GM21423 (cell line): ENCODE measurements around the gene NDUFS6.
A peak's percentile ranks its signal among the peaks of the same experiment; 100 is the strongest.
"Not testable (repeated sequence)": the region's sequence is repeated elsewhere in the genome, so short reads cannot be mapped to it uniquely, and the experiment has no call there.

Experiments
- ATAC-seq: cut with Tn5 transposase; IDR thresholded peaks from one replicate; pipeline ENCODE4 v1.9.1; 2021; ENCODE audit warnings: mild to moderate bottlenecking, moderate library complexity; ENCODE audit not compliant: unreplicated experiment

The NDUFS6 gene

DNA sequence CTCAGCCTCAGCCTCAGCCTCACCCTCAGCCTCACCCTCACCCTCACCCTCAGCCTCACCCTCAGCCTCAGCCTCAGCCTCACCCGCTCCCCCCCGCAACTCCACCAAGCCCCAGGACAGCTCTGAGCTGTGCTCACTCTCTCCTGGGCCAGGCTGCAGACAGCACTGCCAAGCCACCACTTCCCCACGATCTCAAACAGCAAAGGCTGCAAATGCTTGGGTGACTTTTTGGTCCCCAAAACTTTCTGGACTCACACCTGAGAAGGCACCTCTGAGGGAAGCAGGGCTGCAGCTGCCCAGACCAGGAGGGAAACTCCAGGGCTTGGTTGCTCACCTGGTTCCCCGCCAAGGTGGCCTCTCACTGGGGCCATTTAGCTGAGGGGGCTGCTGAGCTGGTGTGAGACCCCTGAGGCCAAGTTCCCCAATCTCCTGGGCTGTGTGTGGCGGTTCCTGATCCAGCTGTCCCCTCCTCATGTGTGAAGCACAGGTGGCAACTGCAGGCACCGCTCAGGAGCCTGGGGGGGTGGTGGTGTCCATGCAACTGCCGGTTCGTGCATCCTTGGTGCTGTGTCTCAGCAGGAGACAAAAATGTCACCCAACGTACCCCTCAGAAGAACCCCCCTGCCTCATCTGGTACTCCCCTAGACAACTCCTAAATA, 19.4 kb upstream of the NDUFS6 start:
- no peak for ATAC-seq

DNA sequence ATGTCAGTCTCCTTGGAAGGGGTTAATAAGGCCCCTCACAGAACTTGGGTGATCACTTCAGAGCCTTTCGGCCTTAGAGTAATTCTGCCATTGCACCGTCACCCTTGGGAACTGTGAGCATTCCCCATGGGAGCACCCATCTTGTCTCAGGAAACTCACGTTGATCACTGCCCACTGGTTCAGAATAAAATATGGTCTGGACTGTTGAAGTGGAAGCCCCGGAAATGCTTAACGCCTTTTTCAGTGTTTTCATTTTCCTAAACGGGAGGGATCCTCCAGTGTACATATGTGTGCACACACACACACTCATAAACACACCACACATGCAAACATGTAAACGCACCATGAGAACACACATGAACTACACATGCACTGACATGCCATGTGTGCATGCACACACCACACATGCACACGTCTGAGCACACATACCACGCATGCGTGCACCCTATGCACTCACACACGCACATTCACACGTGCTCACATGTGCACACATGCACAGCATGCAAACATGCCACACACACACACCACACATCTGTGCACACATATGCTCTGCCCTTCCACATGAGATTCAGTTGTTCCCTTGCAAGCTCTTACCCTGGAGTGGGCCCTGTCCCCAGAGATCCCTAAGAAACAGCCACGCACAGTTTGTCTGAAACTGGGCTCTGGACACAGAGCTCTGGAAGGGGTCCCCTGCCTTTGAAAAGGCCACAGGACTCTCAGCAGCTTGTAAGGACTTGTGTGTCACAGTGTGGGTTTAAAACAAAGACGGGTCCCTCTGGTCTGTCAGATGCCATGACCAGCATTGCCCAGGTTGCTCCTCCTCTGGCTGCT, 18.6 kb upstream of the NDUFS6 start:
- ATAC-seq: peak; percentile 18

GRCh38 chr5:1783216-1783554, 18.0 kb upstream of the NDUFS6 start:
- peak; percentile 75 for ATAC-seq

DNA sequence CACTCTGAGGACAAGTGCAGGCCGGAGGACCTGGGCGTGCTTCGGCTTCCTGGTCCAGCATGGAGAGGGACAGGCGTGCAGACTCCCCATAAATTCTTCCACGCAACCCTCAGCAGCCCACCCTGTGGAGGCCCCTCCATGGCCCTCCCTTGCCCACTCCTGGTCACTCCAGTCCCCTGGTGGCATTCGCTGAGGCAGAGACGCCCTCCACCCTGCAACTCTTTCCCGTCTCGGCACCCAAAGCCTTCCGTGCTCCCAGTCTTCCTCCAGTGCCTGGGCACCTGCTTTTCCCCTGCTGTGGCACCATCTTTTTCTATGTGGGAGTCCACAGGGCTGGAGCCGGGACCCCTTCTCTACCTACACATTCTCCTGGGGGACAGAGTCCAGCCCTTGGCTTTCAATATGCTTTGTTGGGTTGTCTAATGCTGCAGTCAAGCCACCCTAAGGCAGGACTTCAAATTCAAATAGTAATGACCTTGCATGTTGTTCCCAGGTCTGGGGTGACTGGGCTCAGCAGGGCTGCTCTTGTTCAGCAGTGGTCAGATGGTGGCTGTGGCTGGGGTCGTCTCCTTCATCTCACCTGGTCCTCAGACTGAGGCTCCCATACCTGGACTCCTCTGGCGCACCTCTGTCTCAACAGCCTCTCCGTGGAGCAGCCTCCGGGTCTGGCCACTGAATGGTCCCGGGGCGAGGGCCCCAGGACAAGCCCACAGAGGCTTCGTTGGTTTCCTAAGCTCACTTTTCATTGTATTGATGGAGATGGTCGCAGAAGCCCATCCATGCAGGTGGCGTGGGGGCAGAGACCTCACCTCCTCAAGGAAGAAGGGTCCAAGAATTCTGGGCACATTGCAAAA, 16.8 kb upstream of the NDUFS6 start:
- ATAC-seq: no peak

DNA sequence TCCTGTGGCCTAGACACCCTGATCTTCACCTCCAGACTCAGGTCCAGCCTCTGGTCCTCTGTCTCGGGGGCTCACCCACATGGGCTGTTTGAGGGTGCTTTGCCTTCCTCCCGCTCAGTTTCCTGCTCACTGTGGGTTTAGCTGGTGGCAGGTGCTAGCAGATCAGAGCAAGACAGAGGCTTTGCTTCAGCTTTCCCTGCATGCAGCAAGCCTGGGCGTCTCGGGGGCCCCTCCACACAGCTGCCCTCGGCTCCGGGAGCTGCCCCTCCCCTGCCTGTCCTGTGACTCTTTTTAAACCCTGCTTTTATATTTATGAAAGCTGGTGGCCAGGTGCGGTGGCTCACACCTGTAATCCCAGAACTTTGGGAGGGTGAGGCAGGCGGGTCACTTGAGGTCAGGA, 16.1 kb upstream of the NDUFS6 start:
- no peak for ATAC-seq

DNA sequence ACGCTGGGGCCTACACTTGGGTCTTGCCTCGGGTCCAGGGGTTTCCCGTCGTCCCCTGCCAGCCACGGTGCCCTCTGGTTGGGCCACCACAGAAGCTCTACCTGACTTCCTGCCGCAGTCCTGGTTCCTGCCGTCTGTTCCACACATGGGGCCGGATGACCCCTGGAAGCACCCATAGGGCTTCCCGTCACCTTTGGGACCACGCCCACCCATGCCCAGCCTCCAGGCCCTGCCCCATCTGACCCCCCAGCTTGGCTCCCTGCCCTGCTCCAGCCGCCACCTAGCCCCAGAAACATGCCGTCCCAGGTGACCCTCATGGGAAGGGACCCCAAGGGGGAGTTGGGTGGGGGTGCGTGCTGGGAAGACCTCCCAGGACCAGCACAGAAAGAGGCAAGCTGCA, 15.2 kb upstream of the NDUFS6 start:
- no peak for ATAC-seq

DNA sequence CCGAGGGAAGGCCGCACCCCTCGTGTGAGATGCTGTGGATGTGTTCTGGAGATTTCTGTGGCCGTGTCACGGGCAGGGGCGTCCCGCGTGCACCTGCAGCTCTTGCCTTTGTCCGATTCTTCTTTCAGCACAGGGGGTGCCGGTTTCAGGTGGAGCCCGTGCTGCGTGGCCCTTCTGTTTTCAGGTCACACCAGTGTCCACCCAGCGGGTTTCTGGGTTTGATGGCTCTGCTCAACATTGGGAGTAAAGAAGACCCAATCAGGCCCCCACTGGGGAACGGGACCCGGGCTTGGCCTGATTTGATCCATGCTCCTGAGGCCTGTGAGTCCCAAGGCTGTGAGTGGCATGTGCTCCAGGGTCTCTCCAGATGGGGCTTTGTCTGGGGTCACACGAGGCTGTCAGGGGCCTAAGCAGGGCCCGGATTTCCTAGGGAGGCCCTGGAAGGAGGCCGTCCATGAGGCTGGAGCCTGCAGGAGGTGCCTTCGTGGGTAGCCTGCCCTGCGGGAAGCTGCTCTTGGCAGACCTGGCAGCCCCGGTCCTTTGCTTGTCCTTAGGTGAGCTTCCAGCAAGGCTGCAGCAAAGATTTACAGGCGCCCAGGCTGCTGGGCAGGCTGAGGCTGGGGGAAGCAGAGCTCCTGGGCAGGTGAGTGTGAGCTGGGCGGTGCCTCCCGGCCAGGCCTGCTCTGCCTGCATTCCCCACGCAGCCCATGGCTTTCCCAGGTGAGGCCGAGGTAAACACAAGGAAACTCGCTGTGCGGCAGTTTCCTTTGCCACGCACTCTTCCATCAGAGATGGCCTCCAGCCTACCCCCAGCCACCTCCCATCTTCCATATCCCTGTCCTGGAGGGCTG, 14.4 kb upstream of the NDUFS6 start:
- no peak for ATAC-seq

- no peak for ATAC-seq
Measured at GRCh38 chr5:1787472-1788047, 13.6 kb upstream of the NDUFS6 start.

- ATAC-seq: no peak
Measured at GRCh38 chr5:1788200-1788599, 13.0 kb upstream of the NDUFS6 start.

- ATAC-seq: no peak
Measured at GRCh38 chr5:1788828-1789227, 12.4 kb upstream of the NDUFS6 start.

GRCh38 chr5:1789438-1789833, 11.8 kb upstream of the NDUFS6 start:
- ATAC-seq: not testable (repeated sequence)

GRCh38 chr5:1789834-1790471, 11.3 kb upstream of the NDUFS6 start:
- ATAC-seq: no peak

DNA sequence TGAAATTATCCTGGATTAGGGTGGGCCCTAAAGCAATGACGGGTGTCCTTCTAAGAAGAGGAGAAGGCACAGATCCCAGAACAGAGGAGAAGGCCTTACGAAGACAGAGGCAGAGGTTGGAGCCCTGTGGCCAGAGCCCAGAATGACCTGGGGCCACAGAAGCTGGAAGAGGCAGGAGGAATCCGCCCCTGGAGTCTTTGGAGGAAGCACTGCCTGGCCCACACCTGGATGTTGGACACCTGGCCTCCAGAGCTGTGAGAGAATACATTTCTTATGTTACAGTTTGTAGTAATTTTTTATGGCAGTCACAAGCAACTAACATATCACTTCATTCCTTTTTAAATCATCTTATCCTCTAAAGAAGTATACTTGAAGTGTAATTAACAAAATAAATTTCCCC, 10.0 kb upstream of the NDUFS6 start:
- no peak for ATAC-seq

DNA sequence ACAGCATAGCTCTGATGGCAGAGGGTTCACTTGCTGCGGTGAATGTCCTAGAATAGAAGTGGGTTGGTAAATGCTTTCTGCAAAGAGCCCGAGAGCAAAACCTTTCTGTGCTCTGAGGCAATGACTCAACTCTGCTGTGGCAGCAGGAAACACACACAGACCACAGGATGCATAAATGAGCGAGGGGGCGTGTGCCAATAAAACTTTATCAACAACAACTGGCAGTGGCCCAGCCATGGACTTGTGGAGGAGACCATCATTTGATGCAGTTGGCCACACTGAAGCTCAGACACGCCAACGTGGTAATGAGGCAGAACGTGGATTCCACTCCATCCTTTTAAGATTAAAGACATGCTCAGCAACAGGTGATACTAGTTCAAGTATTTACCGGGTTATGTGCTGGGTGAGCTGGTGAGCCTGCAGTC, 8.4 kb upstream of the NDUFS6 start:
- ATAC-seq: peak; percentile 92

GRCh38 chr5:1793301-1793740, 7.9 kb upstream of the NDUFS6 start:
- ATAC-seq: no peak

DNA sequence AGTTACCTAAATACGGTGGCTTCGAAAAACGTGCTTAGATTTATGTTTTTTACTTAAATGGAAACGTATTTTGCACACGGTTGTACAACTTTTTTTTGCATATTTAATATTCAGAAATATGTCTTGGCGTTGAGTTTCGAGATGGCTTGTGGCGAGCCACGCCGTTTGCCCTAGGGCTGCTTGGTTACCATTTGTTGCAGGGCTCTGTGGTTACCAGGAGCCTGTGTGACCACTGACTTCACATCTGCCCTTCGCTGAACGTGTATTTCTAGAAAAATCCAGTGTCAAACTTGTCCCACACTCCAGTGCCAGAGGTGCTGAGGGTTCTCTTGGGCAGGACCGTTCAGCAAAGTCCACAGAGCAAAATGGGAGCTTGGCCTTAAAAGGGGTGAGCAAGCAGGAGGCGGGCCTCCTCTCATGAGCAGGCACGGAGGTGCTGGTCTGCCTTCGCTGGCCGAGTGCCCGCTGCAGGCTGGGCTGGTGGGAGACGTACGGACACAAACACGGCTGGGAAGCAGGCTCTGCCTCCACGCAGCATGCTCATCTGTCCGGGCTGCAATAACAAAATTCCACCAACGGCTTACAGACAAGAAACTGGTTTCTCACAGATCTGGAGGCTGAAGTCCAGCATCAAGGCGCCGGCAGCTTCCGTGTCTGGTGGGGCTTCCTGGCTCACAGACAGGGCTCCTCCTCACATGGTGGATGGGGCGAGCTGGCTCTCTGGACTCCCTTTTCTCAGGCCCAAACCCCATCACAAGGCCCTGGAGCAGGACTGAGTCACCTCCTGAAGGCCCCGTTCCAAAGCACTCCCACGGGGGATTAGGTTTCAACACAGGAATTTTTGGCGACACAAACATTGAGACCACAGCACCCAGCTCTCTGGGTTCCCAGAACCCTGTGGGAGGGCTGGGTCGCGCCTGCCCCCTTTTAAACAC, 7.0 kb upstream of the NDUFS6 start:
- no peak for ATAC-seq

GRCh38 chr5:1794901-1795290, 6.3 kb upstream of the NDUFS6 start:
- ATAC-seq: no peak

DNA sequence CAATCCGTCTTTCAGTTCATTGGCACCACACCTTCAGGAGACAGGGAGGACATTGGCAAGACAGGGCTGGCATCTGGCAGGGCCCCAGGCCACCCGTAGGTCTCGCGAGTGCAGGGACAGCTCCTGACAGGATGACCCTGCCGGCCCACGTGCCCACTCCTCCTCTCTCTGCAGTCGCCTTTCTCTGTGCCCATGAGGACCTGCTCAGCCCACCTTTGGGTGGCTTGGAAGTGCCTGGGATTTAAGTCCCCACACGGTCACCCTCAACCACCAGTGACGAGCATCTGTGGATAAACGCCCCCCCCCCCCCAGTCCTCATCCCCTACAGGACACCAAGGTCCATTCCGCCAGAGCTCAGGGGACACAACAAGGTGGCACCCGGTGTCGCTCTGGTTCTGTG, 5.7 kb upstream of the NDUFS6 start:
- ATAC-seq: no peak

DNA sequence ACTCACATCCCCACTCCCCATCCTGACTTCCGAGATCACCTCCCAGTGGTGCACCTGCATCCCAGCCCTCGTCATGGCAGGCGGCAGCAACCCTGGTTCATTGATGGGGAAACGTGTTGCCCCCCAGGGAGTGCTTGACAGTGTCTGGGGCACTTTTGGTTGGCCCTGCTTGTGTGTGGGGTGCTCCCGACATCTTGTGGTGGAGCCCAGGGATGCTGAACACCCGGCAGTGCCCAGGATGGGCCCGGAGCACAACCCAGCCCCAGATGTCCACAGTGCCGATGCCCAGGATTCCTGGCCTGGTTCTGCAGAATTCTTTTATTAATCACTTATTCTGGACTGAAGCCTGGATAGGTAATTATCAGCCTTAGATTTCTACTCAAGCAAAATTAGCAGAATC, 5.3 kb upstream of the NDUFS6 start:
- ATAC-seq: no peak
